Endothelial cell of umbilical vein (primary cell): Measurements from ENCODE around the gene CENPU. TPM values are rescaled to one million over a fixed set of nuclear protein-coding genes. Genes with fewer than 3 reads are reported as not detected.

Experiments used
- BruUV-seq: library from RNA; stranded (reverse); fragments of 400-500 nt; replicated peaks from 2 replicates; lab custom pipeline; 2021; lab: Mats Ljungman, UMichigan
- CTCF ChIA-PET: fragments of 300-600, 350-600 bp; sonication (Branson Sonifier 250); formaldehyde crosslinking; loops from one replicate; lab custom pipeline; 2021; ENCODE audit warnings: antibody characterized with exemption, inconsistent platforms; lab: Charles Lee
- POLR2A ChIA-PET: fragments of 300-600, 350-600 bp; sonication (Branson Sonifier 250); formaldehyde crosslinking; loops from one replicate; lab custom pipeline; 2021; ENCODE audit warnings: antibody characterized with exemption, inconsistent platforms; lab: Charles Lee
- DNase-seq: peaks from one replicate; pipeline ENCODE4 v3.0.0-alpha.2; 2011; ENCODE audit warnings: low read depth, low spot score
- FAIRE-seq: peaks from 2 replicates; lab custom pipeline; 2011; peaks lifted over from hg19 to GRCh38; lab: Jason Lieb, UNC
- H2AFZ ChIP-seq: 2 replicates; pipeline ENCODE4 v1.6.0; 2012; ENCODE audit warnings: low read depth, low read length, control low read depth, inconsistent platforms
- H3K27ac ChIP-seq: 2 replicates; pipeline ENCODE4 v1.5.1; 2011; ENCODE audit warnings: low read depth, mild to moderate bottlenecking, control low read depth, low read length, moderate library complexity; ENCODE audit not compliant: insufficient read depth
- H3K27me3 ChIP-seq, 2 experiments: 2 replicates each; pipeline versions ENCODE4 v1.6.0 to v1.6.1; 2011; ENCODE audit warnings: low read length in 2 of 2, mixed read lengths in 1 of 2; ENCODE audit not compliant: control insufficient read depth in 2 of 2, insufficient read depth in 2 of 2
- H3K36me3 ChIP-seq, 2 experiments: 2 replicates in 1 of 2; 3 replicates in 1 of 2; pipeline ENCODE4 v1.5.1; 2011; ENCODE audit warnings: low read length in 2 of 2, mild to moderate bottlenecking in 1 of 2, moderate library complexity in 1 of 2; ENCODE audit not compliant: control insufficient read depth in 2 of 2, insufficient read depth in 2 of 2; ENCODE audit errors: extremely low read depth in 1 of 2
- H3K4me1 ChIP-seq: 3 replicates; pipeline ENCODE4 v1.5.1; 2011; ENCODE audit warnings: mild to moderate bottlenecking, low read length; ENCODE audit not compliant: control insufficient read depth, insufficient read depth; ENCODE audit errors: extremely low read depth
- H3K4me2 ChIP-seq: 2 replicates; pipeline ENCODE4 v1.6.1; 2011; ENCODE audit warnings: low read length, control low read depth, mixed read lengths; ENCODE audit not compliant: insufficient read depth
- H3K4me3 ChIP-seq, 3 experiments: fragments of 200-600 bp in 1 of 3; sonication (generic), shearing (Covaris generic) in 1 of 3; replicated peaks in 1 of 3; 2 replicates each; pipeline ENCODE4 v1.5.1; 2011 to 2016; ENCODE audit warnings: control low read depth in 3 of 3, low read length in 3 of 3, mild to moderate bottlenecking in 2 of 3, inconsistent platforms in 1 of 3, low read depth in 1 of 3, moderate library complexity in 1 of 3; ENCODE audit not compliant: insufficient read depth in 1 of 3
- H3K79me2 ChIP-seq: 2 replicates; pipeline ENCODE4 v1.6.0; 2012; ENCODE audit warnings: low read length, inconsistent platforms; ENCODE audit not compliant: control insufficient read depth, insufficient read depth
- H3K9ac ChIP-seq: replicated peaks from 2 replicates; pipeline ENCODE3; 2011; ENCODE audit warnings: low read length, control low read depth; ENCODE audit not compliant: insufficient read depth; ENCODE audit errors: extremely low read depth
- H3K9me1 ChIP-seq: replicated peaks from 3 replicates; pipeline ENCODE4 v1.6.0; 2011; ENCODE audit warnings: mild to moderate bottlenecking, low read length; ENCODE audit not compliant: control insufficient read depth, insufficient read depth; ENCODE audit errors: extremely low read depth
- H3K9me3 ChIP-seq: replicated peaks from 2 replicates; pipeline ENCODE4 v1.5.1; 2012; ENCODE audit warnings: low read length, inconsistent platforms; ENCODE audit not compliant: control insufficient read depth, insufficient read depth
- H4K20me1 ChIP-seq: replicated peaks from 2 replicates; pipeline ENCODE3; 2011; ENCODE audit warnings: mild to moderate bottlenecking, low read length; ENCODE audit not compliant: control insufficient read depth, insufficient read depth; ENCODE audit errors: extremely low read depth
- CTCF ChIP-seq, 2 donors: IDR thresholded peaks; 1 replicate in 1 of 2; 2 replicates in 1 of 2; pipeline ENCODE4 v1.5.1; 2011; ENCODE audit warnings: low read length in 2 of 2, mild to moderate bottlenecking in 2 of 2, moderate library complexity in 2 of 2, control low read depth in 1 of 2, inconsistent platforms in 1 of 2, low read depth in 1 of 2; ENCODE audit not compliant: insufficient read depth in 1 of 2; ENCODE audit errors: extremely low read depth in 1 of 2
- POLR2A ChIP-seq: IDR thresholded peaks from 2 replicates; pipeline ENCODE4 v1.6.1; 2012; ENCODE audit warnings: low read depth, mild to moderate bottlenecking, control low read depth, low read length
- POLR2AphosphoS5 ChIP-seq: IDR thresholded peaks from 2 replicates; pipeline ENCODE4 v1.6.1; 2012; ENCODE audit warnings: low read depth, mild to moderate bottlenecking, control low read depth, low read length, moderate library complexity; ENCODE audit not compliant: insufficient read depth
- dilution Hi-C: fragments of 300-500 bp; cut with MboI; formaldehyde crosslinking; loops from one replicate; pipeline ENCODE4 v1.15.0; 2019; ENCODE audit warnings: low sequenced_read_pairs; ENCODE audit not compliant: extremely low pct_ligation_motif_present
- intact Hi-C: fragments of 100-400 bp; cut with micrococcal nuclease; formaldehyde crosslinking; loops from one replicate; pipeline ENCODE4 v1.10.0; 2022
- polyA plus RNA-seq, 4 experiments: library from polyadenylated mRNA; depleted of rRNA in 3 of 4; stranded (reverse) in 3 of 4; unstranded in 1 of 4; fragments of >200 nt; gene quantifications; 2 replicates each; pipeline versions ENCODE4 v1.2.1 to v1.2.3, GENCODE V29; 2011 to 2012; ENCODE audit warnings: missing spikeins in 1 of 4
- total RNA-seq: library from RNA; stranded (reverse); gene quantifications from 2 replicates; pipeline ENCODE4 v1.2.3, GENCODE V29; 2021

CENPU gene
- total and polyA plus RNA-seq, 2 donors (not counting 3 experiments of a cell fraction or from before 2014, with no cell fraction given): 7.0 to 37.9 TPM

GRCh38 chr4:184648313-184649025, 85.4 kb downstream of the CENPU start:
- peak; percentile 26 for FAIRE-seq

More at GRCh38 chr4:184648313-184649025, 85.4 kb downstream of the CENPU start:
- ChIA-PET POLR2A (interaction anchor here (0.8 to 2.9 kb wide), 6 partner anchors 42 to 383 kb away, joined by 3 to 17 read pairs (median 4); partner anchors contain the start of genes CENPU and IRF2), CTCF (interaction anchor here (0.9 to 3.9 kb wide), 10 partner anchors 15 to 384 kb away, joined by 3 to 30 read pairs (median 6); partner anchors contain the start of gene CENPU)
- Histone ChIP-seq H3K4me1 (peaks cover 52% of the 10 kb centered on the region), H3K27me3 (no peaks in the 10 kb centered on the region), H3K4me3 (peak overlapping the region; percentile 49 to 89 (median 78)), H3K9me3 (no peaks in the 10 kb centered on the region), H2AFZ (no peak overlapping the region), H3K4me2 (peak overlapping the region; percentile 96), H3K27ac (peak overlapping the region; percentile 84), H3K36me3 (peaks cover 0 to 2% of the 10 kb centered on the region in 2 experiments), H3K79me2 (peaks cover 66% of the 10 kb centered on the region), H3K9me1 (no peaks in the 10 kb centered on the region), H3K9ac (peak overlapping the region; percentile 98), H4K20me1 (no peaks in the 10 kb centered on the region)
- TF ChIP-seq POLR2AphosphoS5: peak; percentile 51
- TF ChIP-seq POLR2A: peak; percentile 60
- TF ChIP-seq CTCF (IDR thresholded peaks at IDR 0.05; ENCODE audit: extremely low read depth in 1 of 2, insufficient read depth in 1 of 2, low read depth in 1 of 2, low read length in 2 of 2): no peak
- intact Hi-C loops: loop anchor here (1.0 to 10.0 kb wide), 12 partner anchors 40 to 1126 kb away; partner anchors contain the start of genes IRF2 and SLC25A4
- DNase-seq: peak; percentile 59
- BruUV-seq: no TSS peak
- dilution Hi-C loops: no loop called here
